ENCODE measurements around the gene SNRPB.
"Not testable (repeated sequence)": the region's sequence is repeated elsewhere in the genome, so short reads cannot be mapped to it uniquely, and the experiment has no call there.

The SNRPB gene

DNA sequence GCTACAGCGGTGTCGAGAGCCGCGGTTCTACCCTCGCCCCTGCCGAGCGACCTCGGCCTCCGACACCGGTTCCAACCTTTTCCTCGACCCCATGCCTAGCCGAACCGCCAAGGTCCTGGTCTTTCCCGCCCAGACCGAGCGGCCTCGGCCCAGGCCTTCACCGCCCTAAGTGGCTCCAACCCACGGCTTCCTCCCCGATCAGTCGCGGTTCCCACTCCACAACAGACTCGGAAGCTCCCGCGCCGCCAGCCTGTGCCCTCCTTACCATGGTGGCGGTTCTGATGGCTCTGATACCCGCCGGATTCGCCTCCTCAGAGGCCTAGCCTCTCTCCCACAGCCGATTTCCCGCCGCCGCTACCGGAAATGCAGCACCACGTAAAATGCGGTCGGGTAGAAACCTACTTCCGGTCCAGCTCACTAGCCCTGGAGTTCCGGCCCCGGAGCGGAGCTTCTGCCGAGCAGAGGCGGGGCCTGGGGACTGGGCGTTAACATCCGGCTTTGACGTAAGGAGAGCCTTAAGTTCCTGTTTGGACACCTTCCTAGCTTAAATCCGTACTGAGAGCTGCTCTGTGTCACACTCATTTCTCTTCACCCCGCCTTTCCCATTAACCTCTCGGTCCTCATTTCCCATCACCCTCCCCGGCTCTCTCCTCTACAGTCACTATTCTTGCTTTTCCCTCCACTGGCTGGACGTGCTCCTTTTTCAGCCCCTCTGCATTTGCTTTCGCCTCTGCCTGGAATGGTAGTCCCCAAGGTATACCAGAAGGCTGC is at the start of gene SNRPB:
Gene SNRPB, minus strand, starts transcription at position 367 of the 771 bp plus-strand sequence. Its CDS starts 99 bp downstream, at position 268.
- DNase-seq: peak; percentile 99

- DNase-seq: no peak
Measured at GRCh38 chr20:2519115-2519809, 48.7 kb upstream of the SNRPB start.

GRCh38 chr20:2518558-2518957 is 48.0 kb upstream of the SNRPB start:
- no peak for DNase-seq

DNA sequence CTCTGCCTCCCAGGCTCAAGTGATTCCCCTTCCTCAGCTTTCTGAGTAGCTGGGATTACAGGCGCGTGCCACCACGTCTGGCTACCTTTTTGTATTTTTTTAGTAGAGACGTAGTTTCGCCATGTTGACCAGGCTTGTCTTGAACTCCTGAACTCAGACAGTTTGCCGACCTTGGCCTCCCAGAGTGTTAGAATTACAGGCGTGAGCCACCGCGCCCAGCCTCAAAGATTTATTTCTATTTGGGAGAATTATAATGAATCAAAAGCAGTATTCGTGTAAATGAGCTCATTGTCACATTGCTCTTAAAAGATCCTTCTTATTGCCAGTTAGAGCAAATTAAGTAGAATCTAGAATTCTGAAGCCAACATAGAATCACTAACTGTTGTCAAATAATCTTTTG is 47.5 kb upstream of the SNRPB start:
- DNase-seq: no peak

DNA sequence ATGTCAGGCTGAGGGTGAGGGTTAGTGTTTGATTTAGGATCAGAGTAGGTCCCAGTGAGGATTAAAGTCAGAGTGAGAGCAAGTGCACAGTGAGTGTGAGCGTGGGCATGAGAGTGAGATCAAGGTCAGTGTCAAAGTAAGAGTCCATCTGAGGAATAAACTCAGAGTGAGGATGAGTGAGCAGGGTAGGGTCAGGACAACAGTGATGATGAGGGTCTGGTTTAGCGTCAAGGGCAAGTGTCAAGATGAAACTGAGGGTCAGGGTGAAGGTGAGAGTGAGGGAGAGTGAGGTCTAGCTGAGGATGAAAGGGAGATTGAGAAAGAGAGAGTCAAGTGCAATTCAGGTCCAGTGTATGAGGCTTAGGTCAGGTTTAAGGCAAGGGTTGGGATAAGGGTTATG is 45.8 kb upstream of the SNRPB start:
- no peak for DNase-seq

DNA sequence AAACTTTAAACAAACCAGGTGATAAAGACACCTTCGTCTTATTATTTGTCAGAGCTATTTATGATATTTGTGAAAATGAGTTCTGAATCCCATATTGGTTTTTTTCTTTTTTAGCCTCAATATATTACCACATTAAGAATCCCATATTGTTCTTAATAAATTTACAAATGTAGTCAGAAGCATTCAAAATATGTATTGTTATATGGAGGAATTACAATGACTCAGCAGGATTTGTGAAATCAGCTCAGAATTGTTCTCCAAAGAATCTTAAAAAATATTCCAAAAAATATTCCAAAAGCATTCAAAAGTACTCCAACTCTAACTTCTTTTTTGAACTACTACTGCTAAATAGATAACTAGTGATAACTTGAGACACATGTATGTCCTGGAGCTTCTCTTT is 44.6 kb upstream of the SNRPB start:
- DNase-seq: no peak

DNA sequence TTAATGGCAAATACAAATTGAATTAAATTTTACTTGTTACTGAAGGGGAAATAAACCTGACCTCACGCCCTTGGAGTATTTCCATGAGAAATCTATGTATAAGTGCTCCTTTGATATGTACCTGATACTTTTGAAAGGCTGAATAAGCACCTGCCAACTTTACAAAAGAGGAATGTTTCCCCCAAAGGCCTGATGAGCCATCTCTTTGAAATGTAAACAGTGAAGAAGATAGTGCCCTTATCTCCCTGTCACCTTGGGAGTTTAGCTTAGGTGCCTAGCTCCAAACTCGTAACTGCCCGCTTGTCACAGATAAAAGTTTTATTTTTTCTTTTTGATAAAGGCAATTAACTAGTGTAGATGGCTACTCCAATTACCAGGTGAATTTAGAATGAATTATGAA is 39.2 kb upstream of the SNRPB start:
- DNase-seq: no peak

DNA sequence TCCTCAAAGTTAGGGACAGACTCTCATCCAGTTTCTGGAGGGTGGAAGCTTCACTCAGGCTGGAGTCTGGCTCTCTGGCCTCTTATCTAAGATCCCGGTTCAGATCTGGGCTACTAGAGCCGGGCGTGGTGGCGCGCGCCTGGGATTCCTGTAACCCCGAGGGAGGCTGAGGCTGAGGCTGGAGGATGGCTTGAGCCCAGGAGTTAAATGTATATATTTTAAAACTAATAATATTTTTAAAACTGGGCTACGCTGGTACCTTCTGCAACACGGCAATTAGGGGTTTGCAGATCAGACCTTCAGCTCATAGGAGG is 38.8 kb upstream of the SNRPB start:
- DNase-seq: no peak

GRCh38 chr20:2508631-2509467 is 38.3 kb upstream of the SNRPB start, which contains the start of gene ZNF343:
Gene ZNF343, minus strand, starts transcription at chr20:2508915. Its CDS starts 15,020 bp downstream, at chr20:2493895.
- peak; percentile 96 for DNase-seq

DNA sequence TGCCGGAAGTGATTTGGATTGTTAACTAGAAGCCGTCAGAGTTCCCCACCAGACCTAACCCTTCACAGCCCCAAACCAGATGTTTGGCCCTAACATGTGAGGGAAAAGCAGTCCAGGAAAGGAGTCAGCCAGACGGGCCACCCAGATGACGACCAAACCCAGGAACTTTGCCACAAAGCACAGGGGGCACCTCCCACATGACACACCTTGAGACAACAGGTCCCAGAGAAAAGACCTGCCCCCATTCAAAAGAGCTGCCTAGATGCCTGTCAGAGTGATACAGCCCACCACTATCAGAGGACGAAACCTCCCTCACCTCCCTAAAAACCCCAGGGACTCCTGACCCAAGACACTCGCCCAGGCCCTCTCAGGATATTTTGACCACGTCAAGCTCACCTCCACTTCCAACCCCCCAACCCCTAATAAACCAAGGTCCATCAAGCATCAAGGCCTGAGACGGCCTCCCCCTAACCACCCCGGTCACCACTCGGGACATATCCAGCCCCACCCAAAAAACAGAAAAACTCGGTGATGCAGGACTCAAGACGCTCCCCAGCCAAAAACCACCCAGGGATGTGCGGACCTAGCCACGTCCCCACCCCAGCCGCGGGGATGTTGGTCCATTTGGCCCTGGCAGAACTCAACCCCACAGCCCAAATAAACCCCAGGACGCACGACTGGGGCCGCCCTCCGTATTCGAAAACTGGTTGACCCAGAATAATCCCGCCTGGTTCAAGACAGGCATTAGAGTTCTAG is 37.5 kb upstream of the SNRPB start:
- DNase-seq: no peak

- no peak for DNase-seq
Measured at GRCh38 chr20:2507464-2507863, 36.9 kb upstream of the SNRPB start.

DNA sequence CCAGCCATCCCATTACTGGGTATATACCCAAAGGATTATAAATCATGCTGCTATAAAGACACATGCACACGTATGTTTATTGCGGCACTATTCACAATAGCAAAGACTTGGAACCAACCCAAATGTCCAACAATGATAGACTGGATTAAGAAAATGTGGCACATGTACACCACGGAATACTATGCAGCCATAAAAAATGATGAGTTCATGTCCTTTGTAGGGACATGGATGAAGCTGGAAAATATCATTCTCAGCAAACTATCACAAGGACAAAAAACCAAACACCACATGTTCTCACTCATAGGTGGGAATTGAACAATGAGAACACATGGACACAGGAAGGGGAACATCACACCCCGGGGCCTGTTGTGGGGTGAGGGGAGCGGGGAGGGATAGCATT is 35.8 kb upstream of the SNRPB start:
- DNase-seq: not testable (repeated sequence)

GRCh38 chr20:2504803-2505202 is 34.2 kb upstream of the SNRPB start:
- not testable (repeated sequence) for DNase-seq

- not testable (repeated sequence) for DNase-seq
Measured at GRCh38 chr20:2502808-2503384, 32.3 kb upstream of the SNRPB start.

DNA sequence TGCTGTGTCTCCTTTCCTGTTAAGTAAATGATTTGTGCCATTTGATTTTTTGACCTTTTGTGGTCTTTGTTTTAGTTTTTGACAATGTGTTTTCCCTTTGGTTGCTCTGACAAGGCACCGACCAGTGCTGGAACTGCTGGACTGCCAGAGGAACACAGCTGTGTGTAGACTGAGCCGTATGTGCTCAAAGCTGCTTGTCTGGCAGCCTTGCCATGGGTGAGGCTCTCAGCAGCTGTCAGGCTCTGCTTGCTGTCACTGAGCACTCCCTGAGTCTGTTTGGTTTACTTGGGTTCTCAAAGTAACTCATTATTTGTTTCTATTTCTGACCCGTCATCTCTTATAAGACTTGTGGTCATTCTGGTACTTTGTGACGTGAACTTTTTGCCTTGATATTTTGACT is 15.1 kb upstream of the SNRPB start:
- no peak for DNase-seq

DNA sequence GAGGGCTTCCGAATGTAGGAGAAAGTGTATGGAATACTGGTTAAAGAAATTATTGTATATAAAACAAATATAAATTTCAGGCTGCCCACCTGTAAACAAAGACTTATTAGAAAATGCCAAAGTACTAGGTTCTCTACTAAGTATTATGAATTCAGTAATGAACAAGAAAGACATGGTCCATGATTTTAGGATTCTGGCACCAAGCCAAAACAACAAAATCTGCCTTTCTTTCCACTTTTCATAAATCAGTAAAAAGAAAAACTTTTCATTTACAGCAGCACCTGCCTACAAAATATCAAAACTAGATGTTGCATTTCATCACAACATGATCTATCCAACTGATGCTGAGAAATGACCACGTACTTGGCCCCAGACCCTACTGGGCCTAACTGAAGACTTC is 14.5 kb upstream of the SNRPB start:
- DNase-seq: no peak

DNA sequence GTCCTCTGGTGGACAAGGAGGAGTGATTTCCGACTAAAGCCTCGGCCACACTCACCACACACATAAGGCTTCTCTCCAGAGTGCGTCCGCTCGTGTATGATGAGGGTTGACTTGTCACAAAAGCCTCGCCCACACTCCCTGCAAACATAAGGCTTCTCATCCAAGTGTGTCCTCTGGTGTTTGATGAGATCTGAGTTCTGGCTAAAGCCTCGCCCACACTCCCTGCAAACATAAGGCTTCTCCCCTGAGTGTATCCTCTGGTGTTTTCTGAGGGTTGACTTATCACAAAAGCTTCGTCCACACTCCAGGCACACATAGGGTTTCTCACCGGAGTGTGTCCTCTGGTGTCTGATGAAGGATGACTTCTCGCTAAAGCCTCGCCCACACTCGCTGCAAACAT is 12.9 kb upstream of the SNRPB start:
- no peak for DNase-seq

DNA sequence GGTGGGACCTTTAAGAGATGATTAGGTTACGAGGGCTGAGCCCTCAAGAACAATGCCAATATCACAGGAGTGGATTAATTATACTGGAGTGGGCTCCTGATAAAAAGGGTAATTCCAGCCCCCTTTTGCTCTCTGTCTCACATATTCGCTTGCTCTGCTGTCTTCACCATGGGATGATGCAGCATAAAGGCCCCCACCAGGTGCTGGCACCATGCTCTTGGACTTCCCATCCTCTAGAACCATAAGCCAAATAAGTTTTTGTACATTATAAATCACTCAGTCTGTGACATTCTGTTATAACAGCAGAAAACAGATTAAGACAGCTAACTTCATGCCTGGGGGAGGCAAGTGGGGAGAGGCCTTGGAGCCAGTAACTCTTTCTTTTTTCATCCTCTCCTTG is 9.8 kb upstream of the SNRPB start:
- no peak for DNase-seq

DNA sequence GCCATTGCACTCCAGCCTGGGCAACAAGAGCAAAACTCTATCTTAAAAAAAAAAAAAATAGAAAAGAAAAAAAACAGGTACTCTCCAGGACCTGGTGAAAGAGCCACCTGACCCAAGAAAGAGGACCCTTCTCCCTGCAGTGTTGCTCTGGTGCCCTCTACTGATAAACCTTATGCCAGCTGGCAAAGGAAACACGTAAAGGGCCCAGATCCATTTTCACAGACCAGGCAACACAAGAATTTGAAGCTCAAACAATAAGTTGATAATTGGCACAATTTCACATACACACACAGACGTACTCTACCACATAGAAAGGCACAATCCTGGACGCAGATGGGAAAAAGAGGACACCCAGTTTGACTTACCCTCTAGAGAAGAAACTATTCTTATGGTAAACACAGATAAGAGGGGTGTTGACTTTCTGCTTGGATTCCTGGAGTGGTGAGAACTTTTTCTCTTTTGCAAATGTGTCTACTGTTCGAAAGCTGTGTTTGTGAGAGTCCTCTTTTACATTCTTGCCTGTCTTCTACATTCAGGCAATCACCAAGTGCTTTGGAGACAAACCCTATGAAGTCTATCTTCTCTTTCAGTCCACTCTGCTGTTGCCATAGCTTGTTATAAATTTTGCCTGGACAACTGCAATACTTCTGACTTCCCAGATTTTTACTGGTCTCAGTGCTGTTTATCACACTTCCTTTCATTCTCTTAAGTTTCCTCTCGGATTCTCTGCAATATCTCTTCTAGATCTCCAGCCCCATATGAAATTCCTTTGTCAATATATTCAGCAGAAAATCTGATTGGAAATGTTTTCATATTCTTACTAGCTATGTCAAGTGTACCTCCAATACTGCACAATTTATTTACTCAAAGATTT is 6.4 kb upstream of the SNRPB start:
- DNase-seq: no peak

- no peak for DNase-seq
Measured at GRCh38 chr20:2475850-2476741, 5.5 kb upstream of the SNRPB start.

All from eye (tissue), 1 donor.